Activated T-cell treated with anti-CD3 and anti-CD28 coated beads, Interleukin-2, amount 50 U/mL, for 4 hours (primary cell): Measurements from ENCODE around the gene CSNK1A1. TPM values are rescaled to one million over a fixed set of nuclear protein-coding genes. Genes with fewer than 3 reads are reported as not detected.
"Not testable (repeated sequence)": the region's sequence is repeated elsewhere in the genome, so short reads cannot be mapped to it uniquely, and the experiment has no call there.

Source experiments
- ATAC-seq, 2 donors: fragments of 200-7000 bp; cut with Tn5 transposase; one replicate each; pipeline ENCODE4 v1.10.0; 2021
- DNase-seq: peaks from one replicate; pipeline ENCODE4 v3.0.0-alpha.2; 2020
- H3K27me3 Mint-ChIP-seq: one replicate; pipeline ENCODE4 v1.8.0; 2021; ENCODE audit warnings: low read depth, mixed read lengths
- H3K36me3 Mint-ChIP-seq: one replicate; pipeline ENCODE4 v1.8.0; 2022; ENCODE audit warnings: mixed read lengths; ENCODE audit not compliant: insufficient read depth
- H3K4me1 Mint-ChIP-seq: one replicate; pipeline ENCODE4 v1.8.0; 2021; ENCODE audit warnings: low read depth, mixed read lengths
- H3K4me3 Mint-ChIP-seq: one replicate; pipeline ENCODE4 v1.8.0; 2021; ENCODE audit warnings: mild to moderate bottlenecking, moderate library complexity, mixed read lengths
- H3K9me3 Mint-ChIP-seq: one replicate; pipeline ENCODE4 v1.8.0; 2021; ENCODE audit warnings: mixed read lengths
- total RNA-seq, 3 donors: library from RNA; stranded (reverse); gene quantifications; one replicate each; pipeline ENCODE4 v1.2.1, GENCODE V29; 2021

CSNK1A1 gene
- total RNA-seq = 100 to 1,000 TPM; 200 to 222 (median 212) TPM

GRCh38 chr5:149551227-149552037, at the start of gene CSNK1A1:
TSS of gene CSNK1A1 (minus strand) at chr5:149551439. CDS start at chr5:149550964, 475 bp downstream.
- H3K36me3 Mint-ChIP-seq = peaks cover 32% of the 10 kb centered on the region
- peaks cover 31% of the 10 kb centered on the region for H3K4me1 Mint-ChIP-seq
- ATAC-seq (peak; percentile 86 to 90), DNase-seq (peak; percentile 99)
- H3K9me3 Mint-ChIP-seq = no peaks in the 10 kb centered on the region
- H3K4me3 Mint-ChIP-seq = peak within 1 kb of the TSS; percentile 99
- H3K27me3 Mint-ChIP-seq = no peaks in the 10 kb centered on the region

GRCh38 chr5:149600932-149601331, 49.7 kb upstream of the CSNK1A1 start:
- peaks cover 4% of the 10 kb centered on the region for H3K4me1 Mint-ChIP-seq
- DNase-seq (no peak), ATAC-seq (no peak)
- no peaks in the 10 kb centered on the region for H3K36me3 Mint-ChIP-seq
- no peaks in the 10 kb centered on the region for H3K9me3 Mint-ChIP-seq
- H3K27me3 Mint-ChIP-seq = no peaks in the 10 kb centered on the region
- H3K4me3 Mint-ChIP-seq = no peak overlapping the region

- Mint-ChIP-seq H3K4me3 (no peak overlapping the region), H3K9me3 (no peaks in the 10 kb centered on the region), H3K4me1 (no peaks in the 10 kb centered on the region), H3K27me3 (peaks cover 2% of the 10 kb centered on the region), H3K36me3 (no peaks in the 10 kb centered on the region)
- DNase-seq (no peak), ATAC-seq (no peak)
Observed at GRCh38 chr5:149599375-149599774, 48.1 kb upstream of the CSNK1A1 start.

- no peak overlapping the region for H3K4me3 Mint-ChIP-seq
- no peaks in the 10 kb centered on the region for H3K9me3 Mint-ChIP-seq
- DNase-seq (no peak), ATAC-seq (no peak)
- peaks cover 2% of the 10 kb centered on the region for H3K27me3 Mint-ChIP-seq
- no peaks in the 10 kb centered on the region for H3K36me3 Mint-ChIP-seq
- H3K4me1 Mint-ChIP-seq = no peaks in the 10 kb centered on the region
Observed at GRCh38 chr5:149598966-149599365, 47.7 kb upstream of the CSNK1A1 start.

GRCh38 chr5:149598234-149598633, 47.0 kb upstream of the CSNK1A1 start:
- not testable (repeated sequence) for ATAC-seq, H3K4me1 Mint-ChIP-seq, H3K4me3 Mint-ChIP-seq, DNase-seq, H3K27me3 Mint-ChIP-seq, H3K36me3 Mint-ChIP-seq, H3K9me3 Mint-ChIP-seq

- Mint-ChIP-seq H3K36me3 (no peaks in the 10 kb centered on the region), H3K4me1 (no peaks in the 10 kb centered on the region), H3K4me3 (no peak overlapping the region), H3K9me3 (no peaks in the 10 kb centered on the region), H3K27me3 (peaks cover 4% of the 10 kb centered on the region)
- DNase-seq (no peak), ATAC-seq (no peak)
Observed at GRCh38 chr5:149597618-149598017, 46.4 kb upstream of the CSNK1A1 start.

- no peaks in the 10 kb centered on the region for H3K36me3 Mint-ChIP-seq
- H3K9me3 Mint-ChIP-seq = no peaks in the 10 kb centered on the region
- ATAC-seq = no peak
- peaks cover 4% of the 10 kb centered on the region for H3K27me3 Mint-ChIP-seq
- DNase-seq = no peak
- H3K4me1 Mint-ChIP-seq = no peaks in the 10 kb centered on the region
- no peak overlapping the region for H3K4me3 Mint-ChIP-seq
Observed at GRCh38 chr5:149596712-149597111, 45.5 kb upstream of the CSNK1A1 start.

- H3K27me3 Mint-ChIP-seq, DNase-seq, H3K4me3 Mint-ChIP-seq, H3K36me3 Mint-ChIP-seq, H3K9me3 Mint-ChIP-seq, ATAC-seq, H3K4me1 Mint-ChIP-seq: not testable (repeated sequence)
Observed at GRCh38 chr5:149595105-149595504, 43.9 kb upstream of the CSNK1A1 start.

GRCh38 chr5:149594206-149594895, 43.1 kb upstream of the CSNK1A1 start:
- H3K36me3 Mint-ChIP-seq = no peaks in the 10 kb centered on the region
- H3K9me3 Mint-ChIP-seq = no peaks in the 10 kb centered on the region
- DNase-seq (no peak), ATAC-seq (no peak)
- no peak overlapping the region for H3K4me3 Mint-ChIP-seq
- H3K4me1 Mint-ChIP-seq = no peaks in the 10 kb centered on the region
- peaks cover 4% of the 10 kb centered on the region for H3K27me3 Mint-ChIP-seq

- ATAC-seq (no peak), DNase-seq (no peak)
- Mint-ChIP-seq H3K9me3 (no peaks in the 10 kb centered on the region), H3K4me1 (no peaks in the 10 kb centered on the region), H3K36me3 (no peaks in the 10 kb centered on the region), H3K4me3 (no peak overlapping the region), H3K27me3 (peaks cover 4% of the 10 kb centered on the region)
Observed at GRCh38 chr5:149593370-149593769, 42.1 kb upstream of the CSNK1A1 start.

- no peaks in the 10 kb centered on the region for H3K9me3 Mint-ChIP-seq
- ATAC-seq = no peak
Observed at GRCh38 chr5:149588936-149589335, 37.7 kb upstream of the CSNK1A1 start.

GRCh38 chr5:149586708-149587318, 35.6 kb upstream of the CSNK1A1 start:
- Mint-ChIP-seq H3K4me1 (peaks cover 2% of the 10 kb centered on the region), H3K27me3 (no peaks in the 10 kb centered on the region), H3K4me3 (no peak overlapping the region), H3K36me3 (no peaks in the 10 kb centered on the region), H3K9me3 (no peaks in the 10 kb centered on the region)
- DNase-seq = no peak
- ATAC-seq = peak; percentile 69 to 70

More at GRCh38 chr5:149588936-149589335, 37.7 kb upstream of the CSNK1A1 start:
- Mint-ChIP-seq H3K36me3 (no peaks in the 10 kb centered on the region), H3K27me3 (peaks cover 3% of the 10 kb centered on the region), H3K4me3 (no peak overlapping the region), H3K4me1 (peaks cover 2% of the 10 kb centered on the region)
- DNase-seq = no peak

- Mint-ChIP-seq H3K9me3 (no peaks in the 10 kb centered on the region), H3K27me3 (no peaks in the 10 kb centered on the region), H3K4me3 (no peak overlapping the region), H3K4me1 (peaks cover 3% of the 10 kb centered on the region), H3K36me3 (no peaks in the 10 kb centered on the region)
- no peak for ATAC-seq
- no peak for DNase-seq
Observed at GRCh38 chr5:149585910-149586309, 34.7 kb upstream of the CSNK1A1 start.

GRCh38 chr5:149584121-149584520, 32.9 kb upstream of the CSNK1A1 start:
- DNase-seq = no peak
- H3K36me3 Mint-ChIP-seq = no peaks in the 10 kb centered on the region
- peaks cover 5% of the 10 kb centered on the region for H3K27me3 Mint-ChIP-seq
- H3K4me3 Mint-ChIP-seq = no peak overlapping the region
- ATAC-seq = no peak
- H3K9me3 Mint-ChIP-seq = no peaks in the 10 kb centered on the region
- H3K4me1 Mint-ChIP-seq = peaks cover 6% of the 10 kb centered on the region
